ENCODE data around the gene NHERF1. TPM values are rescaled to one million over a fixed set of nuclear protein-coding genes. Genes with fewer than 3 reads are reported as not detected.

The NHERF1 gene
- total and polyA plus RNA-seq, 2 of the 13 experiments (the other 11 are each of a cell fraction or from before 2014, with no cell fraction given): 169 to 269 TPM

Small RNAs within 50 kb of the gene (microRNA-seq; reads per million reads assigned to microRNA genes)
- gene MIR3615: 70.0 reads per million, percentile 70 among the genes with 10 or more reads in this experiment

Other genes with a start within 250 kb of the NHERF1 start
- not detected in 2 replicates for gene CD300LB, start 217.2 kb upstream of the NHERF1 start, total RNA-seq (2016; rRNA removed; fragmentation: Illumina TruSeq; extraction: Trizol)
- not detected in 2 replicates for gene CD300LB, start 217.2 kb upstream of the NHERF1 start, polyA plus RNA-seq (2011; rRNA removed)
- gene CD300C, start 202.5 kb upstream of the NHERF1 start, total RNA-seq (2016; rRNA removed; fragmentation: Illumina TruSeq; extraction: Trizol): not detected in 2 replicates
- not detected in 2 replicates for gene CD300C, start 202.5 kb upstream of the NHERF1 start, polyA plus RNA-seq (2011; rRNA removed)
- gene CD300H, start 181.1 kb upstream of the NHERF1 start, total RNA-seq (2016; rRNA removed; fragmentation: Illumina TruSeq; extraction: Trizol): not detected in 2 replicates
- gene CD300H, start 181.1 kb upstream of the NHERF1 start, polyA plus RNA-seq (2011; rRNA removed): not detected in 2 replicates
- not detected in 2 replicates for gene CD300LD, start 156.3 kb upstream of the NHERF1 start, total RNA-seq (2016; rRNA removed; fragmentation: Illumina TruSeq; extraction: Trizol)
- not detected in 2 replicates for gene CD300LD, start 156.3 kb upstream of the NHERF1 start, polyA plus RNA-seq (2011; rRNA removed)
- not detected in 2 replicates for gene CD300E, start 124.9 kb upstream of the NHERF1 start, total RNA-seq (2016; rRNA removed; fragmentation: Illumina TruSeq; extraction: Trizol)
- gene CD300E, start 124.9 kb upstream of the NHERF1 start, polyA plus RNA-seq (2011; rRNA removed): not detected in 2 replicates
- gene CD300LF, start 35.7 kb upstream of the NHERF1 start, total RNA-seq (2016; rRNA removed; fragmentation: Illumina TruSeq; extraction: Trizol): not detected in 2 replicates
- not detected in 2 replicates for gene CD300LF, start 35.7 kb upstream of the NHERF1 start, polyA plus RNA-seq (2011; rRNA removed)
- 0.91 and 1.1 TPM in 2 replicates for gene RAB37, start 11.4 kb upstream of the NHERF1 start, total RNA-seq (2016; rRNA removed; fragmentation: Illumina TruSeq; extraction: Trizol)
- gene RAB37, start 11.4 kb upstream of the NHERF1 start, polyA plus RNA-seq (2011; rRNA removed): 3.7 and 4.7 TPM in 2 replicates
- gene NAT9, start 27.7 kb downstream of the NHERF1 start, total RNA-seq (2016; rRNA removed; fragmentation: Illumina TruSeq; extraction: Trizol): 37.6 and 44.2 TPM in 2 replicates
- gene NAT9, start 27.7 kb downstream of the NHERF1 start, polyA plus RNA-seq (2011; rRNA removed): 39.7 and 49.8 TPM in 2 replicates
- gene GRIN2C, start 111.3 kb downstream of the NHERF1 start, total RNA-seq (2016; rRNA removed; fragmentation: Illumina TruSeq; extraction: Trizol): 0.11 TPM in 1 of 2 replicates, not detected in the other
- gene GRIN2C, start 111.3 kb downstream of the NHERF1 start, polyA plus RNA-seq (2011; rRNA removed): 0.03 and 0.07 TPM in 2 replicates
- 99.0 and 116 TPM in 2 replicates for gene FDXR, start 124.4 kb downstream of the NHERF1 start, total RNA-seq (2016; rRNA removed; fragmentation: Illumina TruSeq; extraction: Trizol)
- gene FDXR, start 124.4 kb downstream of the NHERF1 start, polyA plus RNA-seq (2011; rRNA removed): 23.4 and 27.7 TPM in 2 replicates
- gene FADS6, start 145.0 kb downstream of the NHERF1 start, total RNA-seq (2016; rRNA removed; fragmentation: Illumina TruSeq; extraction: Trizol): 0.11 TPM in 1 of 2 replicates, not detected in the other
- gene FADS6, start 145.0 kb downstream of the NHERF1 start, polyA plus RNA-seq (2011; rRNA removed): 0.11 and 0.20 TPM in 2 replicates
- gene USH1G, start 174.6 kb downstream of the NHERF1 start, total RNA-seq (2016; rRNA removed; fragmentation: Illumina TruSeq; extraction: Trizol): 0.04 TPM in 1 of 2 replicates, not detected in the other
- not detected in 2 replicates for gene USH1G, start 174.6 kb downstream of the NHERF1 start, polyA plus RNA-seq (2011; rRNA removed)
- not detected in 2 replicates for gene OTOP2, start 175.6 kb downstream of the NHERF1 start, total RNA-seq (2016; rRNA removed; fragmentation: Illumina TruSeq; extraction: Trizol)
- not detected in 2 replicates for gene OTOP2, start 175.6 kb downstream of the NHERF1 start, polyA plus RNA-seq (2011; rRNA removed)
- gene OTOP3, start 187.3 kb downstream of the NHERF1 start, total RNA-seq (2016; rRNA removed; fragmentation: Illumina TruSeq; extraction: Trizol): not detected in 2 replicates
- gene OTOP3, start 187.3 kb downstream of the NHERF1 start, polyA plus RNA-seq (2011; rRNA removed): not detected in 2 replicates
- gene HID1, start 224.1 kb downstream of the NHERF1 start, total RNA-seq (2016; rRNA removed; fragmentation: Illumina TruSeq; extraction: Trizol): 1.7 and 2.1 TPM in 2 replicates
- 10.6 and 17.1 TPM in 2 replicates for gene HID1, start 224.1 kb downstream of the NHERF1 start, polyA plus RNA-seq (2011; rRNA removed)
- gene CDR2L, start 239.0 kb downstream of the NHERF1 start, total RNA-seq (2016; rRNA removed; fragmentation: Illumina TruSeq; extraction: Trizol): 1.9 and 2.1 TPM in 2 replicates
- gene CDR2L, start 239.0 kb downstream of the NHERF1 start, polyA plus RNA-seq (2011; rRNA removed): 1.9 and 2.1 TPM in 2 replicates